SKM-1 (cell line): ENCODE results near the gene IMMP2L.

ENCODE experiments used
- DNase-seq: peaks from one replicate; lab custom pipeline; 2025; ENCODE audit not compliant: unreplicated experiment; lab: John Stamatoyannopoulos, UW

The IMMP2L gene

DNA sequence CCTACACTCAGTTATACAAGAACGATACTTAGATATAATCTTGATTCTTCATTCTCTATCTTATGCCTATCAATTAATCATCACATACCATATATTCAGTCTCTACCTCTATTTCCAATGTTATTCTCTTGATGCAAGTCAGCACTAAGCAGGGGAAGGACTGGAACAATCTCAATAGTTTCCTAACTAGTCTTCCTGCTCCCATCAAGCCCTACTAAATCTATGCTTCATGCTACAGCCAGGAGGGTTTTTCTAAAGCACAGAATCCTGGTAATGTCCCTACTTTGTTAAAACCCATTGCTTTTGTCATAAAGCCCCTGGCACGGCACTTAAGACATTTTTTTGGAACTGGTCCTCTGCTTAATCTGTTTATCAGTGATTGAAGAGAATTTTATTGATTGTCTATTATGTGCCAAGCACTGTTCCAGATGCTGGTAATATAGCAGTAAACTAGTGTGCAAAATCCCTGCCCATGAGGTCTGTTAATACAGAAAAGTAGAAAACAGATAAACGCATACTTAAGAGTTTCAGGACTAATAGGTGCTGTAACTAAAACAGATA, 794.7 kb downstream of the IMMP2L start:
- DNase-seq, result no peak

DNA sequence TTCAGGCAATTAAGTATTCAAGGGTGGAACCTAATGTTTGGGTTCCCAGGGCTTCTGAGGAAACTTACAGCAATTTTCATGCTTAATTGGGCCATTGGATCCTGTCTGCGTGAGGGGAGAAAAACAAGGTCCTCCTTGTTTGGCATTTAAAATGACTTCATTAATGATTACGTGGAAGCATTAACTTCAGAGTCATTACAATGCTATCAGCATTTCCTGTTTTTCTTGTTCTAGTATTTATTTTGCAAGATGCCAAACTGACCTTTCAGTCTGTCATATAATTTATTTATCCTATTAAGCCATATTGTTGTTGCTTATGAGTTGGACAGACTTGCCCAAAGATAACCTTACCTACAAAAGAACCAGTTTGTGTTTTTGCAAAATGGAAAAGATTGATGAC, 795.4 kb downstream of the IMMP2L start:
- no peak for DNase-seq

DNA sequence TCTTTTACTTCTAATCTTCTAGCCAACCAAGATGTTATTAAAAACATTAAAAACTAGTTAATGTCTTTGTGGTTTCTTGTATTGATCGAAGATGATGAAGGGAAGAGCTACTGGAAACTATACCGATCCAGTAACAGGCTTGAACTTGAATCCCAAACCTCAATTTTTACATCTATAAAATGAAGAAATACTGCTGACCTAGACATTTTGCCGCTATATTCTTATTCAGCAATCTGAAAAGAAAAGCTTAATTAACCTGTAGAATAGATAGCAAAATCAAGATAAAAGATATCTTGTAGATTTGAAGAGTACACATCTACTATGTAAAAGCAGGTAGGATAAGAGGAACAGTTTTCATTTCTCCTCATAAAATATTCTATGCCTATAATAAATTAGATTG, 797.4 kb downstream of the IMMP2L start:
- no peak for DNase-seq

DNA sequence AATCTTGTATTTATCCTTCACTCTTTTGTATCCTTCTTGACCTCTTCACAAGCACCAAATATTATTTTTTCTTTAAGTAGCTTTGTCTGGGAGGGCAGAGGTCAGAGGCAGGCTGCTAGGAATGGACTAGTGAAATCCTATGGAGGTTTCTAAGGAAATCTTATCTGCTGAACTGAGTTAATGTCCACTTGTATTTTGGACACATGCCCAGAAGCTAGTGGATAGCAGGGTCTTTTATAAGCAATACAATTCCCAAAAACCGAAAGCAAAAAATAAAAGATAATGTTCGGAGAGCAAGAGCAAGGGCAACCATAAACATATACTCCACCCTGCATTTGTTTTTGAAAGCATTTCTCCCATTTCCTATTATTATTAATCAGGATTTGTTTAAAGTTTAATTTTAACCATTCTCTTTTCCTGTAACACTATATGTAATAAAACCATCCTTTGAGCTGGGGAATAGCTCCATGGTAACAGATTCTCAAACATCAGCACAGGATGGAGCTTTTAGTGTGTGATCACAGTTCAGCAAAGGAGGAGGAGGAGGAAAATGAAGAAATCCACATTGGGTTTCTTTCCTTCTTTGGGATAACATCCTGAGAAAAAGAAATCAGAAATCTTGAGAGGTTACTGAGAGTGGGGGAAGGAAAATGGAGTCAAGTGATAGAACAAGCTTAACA, 799.6 kb downstream of the IMMP2L start:
- DNase-seq, result no peak

DNA sequence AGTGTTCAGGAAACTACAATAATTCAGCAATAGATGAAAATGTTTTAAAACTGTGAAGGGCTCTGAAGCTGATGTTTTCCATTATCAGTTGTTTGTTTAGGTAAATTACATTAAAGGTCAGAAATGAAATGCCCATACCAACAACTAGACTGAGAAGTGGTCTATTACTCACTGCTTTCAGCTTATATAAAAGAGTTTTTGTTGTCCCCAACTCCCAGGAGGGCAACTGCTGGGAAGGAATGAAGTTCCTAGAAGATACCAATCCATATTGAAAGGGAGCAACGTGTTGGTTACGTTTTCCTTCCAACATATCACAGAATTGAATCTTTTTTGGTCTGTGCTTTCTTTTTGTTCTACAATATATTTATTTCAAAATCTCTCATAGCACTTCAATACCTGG, 802.0 kb downstream of the IMMP2L start:
- no peak for DNase-seq

DNA sequence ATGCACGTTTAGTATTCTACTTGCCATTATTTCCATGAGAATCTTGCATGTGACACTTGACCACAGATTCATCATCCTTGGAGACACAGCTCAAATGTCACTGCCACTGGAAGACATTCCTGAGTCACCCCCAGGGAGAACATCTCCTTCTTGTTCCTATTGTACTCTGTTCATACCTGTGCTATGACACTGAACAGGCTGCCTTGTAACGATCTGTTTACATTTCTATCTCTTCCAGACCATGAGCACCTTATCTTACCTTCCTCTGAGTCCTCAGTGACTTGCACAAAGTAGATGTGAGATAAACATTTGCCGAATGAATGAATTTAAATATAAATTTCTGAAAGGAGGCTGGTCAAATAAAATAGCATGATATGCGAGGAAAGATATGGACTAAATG, 803.2 kb downstream of the IMMP2L start:
- DNase-seq, result no peak

DNA sequence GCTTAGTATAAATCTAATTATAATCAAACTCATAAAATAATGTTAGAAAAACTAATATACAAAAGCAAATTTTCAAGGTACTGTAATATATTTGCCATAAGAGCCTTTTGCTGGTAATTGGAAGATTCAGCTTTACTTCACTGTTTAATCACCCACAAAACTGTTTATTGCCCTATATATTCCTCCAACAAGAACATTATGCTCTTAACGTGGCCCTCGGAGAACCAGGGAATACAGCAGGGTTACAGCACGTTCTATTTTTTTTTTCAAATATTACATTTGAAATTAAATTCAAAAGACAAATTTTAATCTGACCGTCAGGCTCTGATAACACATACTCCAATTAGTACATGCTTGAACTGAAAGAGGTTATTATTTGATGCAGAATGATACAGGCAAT, 807.6 kb downstream of the IMMP2L start:
- DNase-seq, result no peak

DNA sequence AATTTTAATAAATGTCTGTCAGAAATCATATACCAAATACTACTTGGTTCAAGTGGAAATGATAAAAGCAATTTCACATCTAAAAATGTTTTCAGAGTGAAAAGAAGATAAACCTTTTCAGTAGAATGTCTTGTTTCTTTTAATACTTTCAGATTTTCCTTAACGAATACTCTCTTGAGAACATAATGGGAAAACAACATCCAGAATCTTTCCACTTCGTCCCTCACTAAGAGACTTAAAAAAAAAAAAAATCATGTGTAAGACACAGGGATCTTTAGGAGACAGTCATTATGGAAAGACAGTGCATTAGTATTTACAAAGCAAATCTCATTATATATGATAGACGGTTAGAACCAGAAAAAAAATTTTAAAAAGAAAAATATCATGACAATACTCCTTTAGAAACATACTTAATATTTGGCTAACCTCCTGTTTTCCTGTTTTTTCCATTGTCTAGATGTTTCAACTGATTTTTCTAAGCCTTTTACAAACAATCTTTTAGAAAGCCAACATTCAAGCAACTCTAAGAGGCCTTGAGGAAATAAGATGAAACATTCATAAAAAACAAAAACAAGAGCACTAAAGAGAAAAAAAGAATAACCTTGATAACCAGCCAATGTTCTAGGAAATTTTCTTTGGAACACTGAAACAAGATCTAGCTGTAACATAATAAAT, 811.2 kb downstream of the IMMP2L start:
- no peak for DNase-seq

DNA sequence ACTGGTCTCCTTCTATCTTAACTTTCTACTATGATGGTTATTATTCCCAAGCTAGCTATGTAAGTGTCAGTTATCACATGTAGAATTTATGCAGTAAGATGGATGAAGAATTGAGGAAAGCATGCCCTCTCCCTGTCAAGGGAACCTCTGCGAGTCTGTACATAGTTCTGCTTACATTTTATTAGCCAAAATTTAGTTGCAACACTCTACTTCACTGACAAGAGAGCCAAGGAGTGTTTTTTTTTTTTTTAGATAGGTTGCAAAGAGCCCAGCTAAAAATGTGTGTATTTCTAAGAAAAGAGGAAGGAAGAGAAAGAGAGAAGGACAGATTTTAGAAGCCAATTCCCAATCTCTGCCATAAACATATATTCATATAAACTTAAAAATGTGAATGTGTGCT, 829.1 kb downstream of the IMMP2L start:
- DNase-seq, result no peak

DNA sequence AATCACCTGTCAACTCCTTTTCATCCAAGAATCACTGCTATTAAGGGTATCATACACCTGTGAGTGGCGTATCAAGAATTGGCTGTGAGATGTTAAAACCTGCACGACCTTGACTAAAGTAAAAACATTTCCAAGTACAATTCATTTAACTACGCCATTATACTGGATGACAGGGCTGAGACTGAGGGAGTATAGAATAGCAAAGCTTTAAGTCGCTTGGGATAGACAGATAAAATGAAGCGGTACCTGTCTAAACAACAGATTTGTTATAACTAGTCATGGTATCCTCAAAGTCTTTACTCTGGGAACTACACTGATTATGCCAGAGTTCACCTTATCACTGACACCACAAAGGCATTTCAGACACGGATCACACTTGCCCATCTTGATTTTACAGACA, 837.5 kb downstream of the IMMP2L start:
- DNase-seq, result no peak

DNA sequence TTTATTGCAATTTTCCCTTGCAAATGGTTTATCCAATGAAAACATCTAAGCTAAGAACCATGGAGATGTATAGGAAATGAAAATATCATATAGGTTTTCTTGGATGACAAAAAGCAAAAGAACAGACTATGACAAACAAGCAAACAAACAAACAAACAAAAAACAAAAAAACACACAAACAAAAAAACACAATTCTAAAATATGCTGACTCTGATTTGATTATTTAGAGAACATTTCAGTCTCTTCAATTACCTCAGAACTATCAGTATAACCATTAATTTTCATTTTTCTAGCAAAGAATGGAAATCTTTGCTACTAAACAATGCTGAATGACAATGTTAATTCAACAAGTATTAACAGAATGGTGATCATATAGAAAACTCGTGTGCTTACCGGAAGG, 840.9 kb downstream of the IMMP2L start:
- DNase-seq, result no peak

DNA sequence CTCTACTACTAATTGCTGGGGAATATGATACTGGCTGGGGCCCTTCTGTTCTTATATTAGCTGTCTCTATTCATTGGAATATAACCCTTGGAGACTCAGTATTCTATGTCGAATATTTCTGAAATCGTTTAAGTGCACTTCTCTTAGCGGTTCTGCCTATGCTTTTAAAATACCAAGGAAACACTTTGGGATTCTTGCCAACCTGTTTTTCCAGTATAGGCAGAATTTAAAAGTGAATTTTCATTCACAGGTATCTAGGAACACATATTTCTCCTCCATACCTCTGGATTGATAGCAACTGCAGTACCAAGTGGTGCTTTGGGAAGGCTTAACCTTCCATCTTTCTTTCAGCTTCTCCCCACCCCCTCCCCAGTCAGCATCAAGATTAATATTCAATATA, 841.7 kb downstream of the IMMP2L start:
- DNase-seq, result no peak

DNA sequence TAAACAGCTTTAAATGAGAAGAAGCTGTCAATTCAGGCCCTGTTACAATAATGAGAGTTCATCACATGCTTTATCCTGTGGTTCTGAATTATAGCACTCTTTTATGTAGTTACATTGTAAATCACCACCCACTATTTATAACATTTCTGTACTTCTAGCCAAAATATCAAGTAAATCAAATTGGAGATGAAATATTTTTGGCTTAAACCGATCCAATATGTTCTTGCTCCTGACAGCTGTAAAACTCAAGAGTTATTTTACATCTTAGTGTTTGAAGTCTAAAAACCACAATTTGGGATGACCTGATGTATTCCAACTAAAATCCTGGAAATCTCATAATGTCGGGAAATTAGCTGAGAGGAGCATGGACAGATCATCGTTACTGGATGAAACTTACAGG, 842.6 kb downstream of the IMMP2L start:
- no peak for DNase-seq

DNA sequence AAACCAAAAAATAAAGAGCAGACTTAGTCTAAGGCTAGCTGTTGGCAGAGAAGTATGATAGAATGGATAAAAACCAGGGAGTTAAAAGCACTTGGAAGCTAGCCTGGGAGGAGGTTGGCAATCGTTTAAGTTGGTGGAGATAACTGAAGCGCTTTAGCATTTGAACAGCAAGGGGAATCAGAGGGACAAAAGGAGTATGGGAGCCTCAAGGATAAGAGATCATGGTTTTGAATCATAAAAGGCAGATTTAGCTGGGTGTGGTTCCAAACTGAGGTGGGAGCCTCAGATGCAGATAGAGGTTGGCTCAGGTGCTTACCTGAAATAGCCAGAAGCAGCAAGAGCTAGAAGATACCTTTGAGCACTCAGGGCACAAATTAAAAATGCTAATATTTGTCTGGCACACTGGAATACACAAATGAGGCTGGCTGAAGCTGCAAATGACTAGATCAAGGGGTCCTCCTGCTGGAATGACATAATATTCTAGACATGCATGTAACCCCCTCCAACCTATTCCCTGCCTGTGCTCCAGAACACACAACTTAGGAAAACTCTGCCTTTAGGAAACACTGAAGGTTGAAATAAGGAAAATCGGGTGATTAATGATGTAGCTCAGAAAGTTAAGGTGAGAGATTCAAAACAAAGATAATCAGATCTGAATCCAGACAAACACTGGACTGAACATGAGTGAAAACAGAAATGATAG, 843.6 kb downstream of the IMMP2L start:
- no peak for DNase-seq

DNA sequence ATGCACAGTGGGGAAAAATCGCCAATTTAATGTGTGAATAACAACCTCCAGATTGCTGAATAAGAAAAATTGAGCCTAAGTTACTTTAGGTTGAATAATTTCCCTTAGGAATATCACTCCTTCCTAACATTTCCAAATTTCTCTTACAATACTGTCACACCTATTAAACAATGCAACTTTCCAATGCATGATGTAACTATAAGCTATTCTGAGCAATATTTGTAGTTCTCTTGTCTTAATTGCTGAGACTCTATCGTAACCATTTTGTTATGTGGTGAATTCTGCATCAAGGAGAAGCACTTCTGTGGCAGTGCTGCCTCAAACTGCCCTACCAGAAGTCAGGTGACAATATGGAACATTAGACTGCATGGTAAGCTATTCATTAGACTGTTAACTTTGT, 858.1 kb downstream of the IMMP2L start:
- no peak for DNase-seq

DNA sequence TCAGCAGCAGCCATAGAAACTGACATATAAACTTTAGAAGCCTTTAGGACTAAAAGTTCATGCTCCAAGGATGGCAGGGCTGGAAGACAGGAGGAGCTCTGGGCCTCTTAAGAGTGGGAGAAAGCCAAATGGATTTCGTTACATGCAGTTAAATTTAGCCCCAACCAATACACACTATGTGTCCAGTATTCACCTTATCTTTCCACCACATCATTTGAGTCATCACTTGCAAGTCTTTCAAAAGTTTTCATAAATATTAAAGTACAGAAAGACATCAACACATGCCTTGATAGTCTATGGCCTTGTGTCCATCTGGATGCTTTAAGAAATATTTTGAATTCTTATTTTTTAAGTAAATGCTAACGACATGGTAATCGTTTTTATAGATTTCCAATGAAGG, 863.7 kb downstream of the IMMP2L start:
- DNase-seq, result no peak

DNA sequence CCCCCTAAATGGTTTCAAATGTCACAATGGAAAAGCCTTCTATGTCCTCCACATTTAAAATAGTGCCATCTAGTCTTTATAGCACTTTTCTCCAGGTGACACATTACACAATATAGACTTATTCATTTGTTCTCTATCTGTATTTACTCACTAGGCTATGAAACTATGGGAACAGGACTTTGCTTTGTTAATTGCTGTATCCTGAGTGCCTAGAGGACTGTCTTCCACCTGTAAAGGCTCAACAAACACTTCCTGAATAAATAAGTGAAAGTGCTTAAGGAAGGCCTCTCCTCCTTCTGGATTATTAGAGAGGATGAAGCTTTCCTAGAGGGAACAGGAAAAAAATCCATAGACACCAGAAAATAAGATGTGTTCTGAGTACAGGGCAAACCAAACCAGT, 868.9 kb downstream of the IMMP2L start:
- no peak for DNase-seq

DNA sequence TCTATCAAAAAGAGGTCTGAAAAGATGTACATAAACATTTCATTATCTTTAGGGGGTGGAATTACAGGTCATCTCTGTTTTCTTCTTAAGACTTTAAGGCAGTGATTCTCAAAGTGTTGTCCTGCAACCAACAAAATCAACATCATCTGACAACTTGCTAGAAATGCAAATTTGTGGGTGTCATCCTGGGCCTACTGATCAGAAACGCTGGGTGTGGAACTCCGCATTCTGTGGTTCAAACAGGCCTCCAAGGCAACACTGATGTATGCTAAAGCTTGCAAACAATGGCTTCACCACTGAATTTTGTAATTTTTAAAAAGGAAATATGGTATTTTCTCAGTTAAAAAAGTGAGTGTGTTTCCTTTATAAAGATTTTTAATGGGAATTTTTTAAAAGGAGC, 873.4 kb downstream of the IMMP2L start:
- DNase-seq, result no peak

DNA sequence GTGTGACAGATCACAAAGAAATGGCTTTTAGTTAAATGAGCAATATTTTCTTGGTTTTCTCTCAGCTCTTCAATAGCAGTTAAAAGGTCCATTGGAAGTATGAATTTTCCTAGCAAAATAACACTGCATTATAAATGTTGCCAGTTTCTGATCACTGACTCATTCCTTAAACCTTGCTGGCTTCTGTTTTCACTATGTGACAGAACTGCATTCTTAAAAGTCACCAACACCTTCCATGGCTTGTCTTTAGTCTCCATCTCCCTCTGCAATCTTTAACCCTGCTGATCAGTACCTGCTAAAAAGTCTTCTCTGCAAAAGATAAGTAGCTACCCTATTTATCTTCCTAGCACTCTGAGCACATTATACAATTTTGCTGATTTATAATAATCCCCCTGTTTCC, 876.4 kb downstream of the IMMP2L start:
- DNase-seq, result no peak

DNA sequence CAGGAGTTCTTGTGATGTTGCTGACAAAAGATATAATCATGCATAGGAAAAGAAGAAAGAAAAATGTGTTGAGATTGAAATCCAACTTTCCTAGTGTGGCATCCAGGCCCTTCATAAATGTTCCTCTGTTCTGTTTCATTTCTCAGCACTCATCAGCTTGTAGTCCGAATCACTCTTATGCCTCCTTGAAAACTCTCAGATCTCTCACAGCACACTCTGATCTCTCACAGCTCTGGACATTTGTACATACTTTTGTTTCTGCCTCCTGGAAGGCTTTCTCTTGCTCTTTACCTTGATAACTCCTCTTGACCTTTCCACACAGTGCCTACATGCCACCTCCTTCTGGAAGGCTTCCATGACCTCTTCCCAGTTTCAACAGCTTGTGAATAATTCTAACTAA, 880.4 kb downstream of the IMMP2L start:
- DNase-seq, result no peak

DNA sequence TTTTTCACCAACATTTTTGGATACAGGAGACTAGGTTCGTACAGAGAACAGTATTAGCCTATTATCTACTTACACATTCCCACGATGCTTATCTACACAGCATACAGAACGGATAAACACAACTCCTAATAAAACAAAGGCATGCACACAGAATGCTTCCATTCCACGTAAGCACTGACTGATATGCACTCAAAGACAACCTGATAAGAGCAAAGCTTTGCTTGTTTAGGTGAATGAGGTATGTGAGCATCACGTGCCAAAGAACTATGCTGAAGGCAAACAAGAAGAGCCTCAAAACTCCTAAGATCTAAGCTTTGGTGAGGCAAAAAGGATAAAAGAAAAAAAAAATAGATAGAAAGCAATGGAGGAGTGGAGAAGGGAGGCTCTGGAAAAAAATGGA, 884.9 kb downstream of the IMMP2L start:
- DNase-seq, result no peak

DNA sequence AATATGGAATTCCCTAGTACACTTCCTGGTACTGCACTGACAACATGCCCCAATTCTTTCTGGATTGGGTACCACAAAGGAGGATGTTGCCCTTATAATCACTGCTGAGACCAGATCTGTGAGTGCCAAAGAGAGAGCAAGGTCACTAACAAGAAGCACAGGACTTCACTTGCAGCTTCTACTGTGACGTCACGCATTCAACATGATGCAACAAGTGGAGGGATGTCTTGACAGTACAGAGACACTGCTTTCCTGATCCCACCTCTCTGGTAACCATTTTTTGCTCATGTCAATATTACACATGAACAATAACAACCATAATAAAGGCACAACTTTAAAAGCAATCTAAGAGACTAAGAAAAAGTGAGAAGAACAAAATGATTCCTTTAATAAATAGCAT, 885.5 kb downstream of the IMMP2L start:
- no peak for DNase-seq
